Uterus (tissue), 4 donors: ENCODE results near the gene VAT1L. TPM values are rescaled to one million over a fixed set of nuclear protein-coding genes. Genes with fewer than 3 reads are reported as not detected.

ENCODE experiments used
- DNase-seq, 2 donors: peaks; one replicate each; pipeline ENCODE4 v3.0.0-alpha.2; 2019 to 2020
- H3K27ac ChIP-seq, 2 donors: fragments of 200-600 bp; sonication (generic); 1 replicate in 1 of 2; 2 replicates in 1 of 2; pipeline ENCODE4 v1.5.1; 2016 to 2018
- H3K27me3 ChIP-seq, 2 donors: fragments of 200-600 bp; sonication (generic); one replicate each; pipeline ENCODE4 v1.5.1; 2018 to 2019; ENCODE audit warnings: control low read depth in 1 of 2
- H3K36me3 ChIP-seq, 2 donors: fragments of 200-600 bp; sonication (generic); one replicate each; pipeline ENCODE4 v1.5.1; 2019; ENCODE audit warnings: control low read depth in 1 of 2
- H3K4me1 ChIP-seq, 2 donors: fragments of 200-600 bp; sonication (generic); one replicate each; pipeline ENCODE4 v1.5.1; 2018 to 2019; ENCODE audit warnings: control low read depth in 1 of 2
- H3K4me3 ChIP-seq, 2 donors: fragments of 200-600 bp; sonication (generic); 1 replicate in 1 of 2; 2 replicates in 1 of 2; pipeline ENCODE4 v1.5.1; 2018 to 2019; ENCODE audit warnings: mild to moderate bottlenecking in 1 of 2
- H3K9me3 ChIP-seq, 2 donors: fragments of 200-600 bp; sonication (generic); one replicate each; pipeline ENCODE4 v1.5.1; 2019; ENCODE audit warnings: control low read depth in 1 of 2
- POLR2A ChIP-seq, 2 donors: fragments of 450-650 bp; IDR thresholded peaks; one replicate each; pipeline ENCODE4 v1.6.1; 2016; ENCODE audit warnings: antibody characterized with exemption in 2 of 2, mild to moderate bottlenecking in 1 of 2, moderate library complexity in 1 of 2
- intact Hi-C: fragments of 100-400 bp; cut with DNase I; formaldehyde crosslinking; loops from one replicate; pipeline ENCODE4 v1.15.1; 2023; ENCODE audit warnings: low total_unique reads
- total RNA-seq, 4 donors: library from RNA; depleted of rRNA in 3 of 4; stranded (reverse); fragments of >200 nt in 3 of 4; gene quantifications; one replicate each; pipeline versions ENCODE4 v1.1.0 to v1.2.4, GENCODE V29; 2014 to 2023
- TF ChIP-seq, protein P1 (sequence below), 4 experiments: fragments of 200-600 bp in 2 of 4; fragments of 450-650 bp in 2 of 4; sonication (generic) in 2 of 4; IDR thresholded peaks; one replicate each; pipeline ENCODE4 v1.5.1; 2016 to 2019; ENCODE audit warnings: antibody characterized with exemption in 4 of 4, mild to moderate bottlenecking in 2 of 4, moderate library complexity in 1 of 4
- donor health status: DM: yes; HTN: yes; CAD: no.

Gene VAT1L
- total RNA-seq, 4 donors from 2014 or later, result 0.29 to 3.8 (median 1.7) TPM

DNA sequence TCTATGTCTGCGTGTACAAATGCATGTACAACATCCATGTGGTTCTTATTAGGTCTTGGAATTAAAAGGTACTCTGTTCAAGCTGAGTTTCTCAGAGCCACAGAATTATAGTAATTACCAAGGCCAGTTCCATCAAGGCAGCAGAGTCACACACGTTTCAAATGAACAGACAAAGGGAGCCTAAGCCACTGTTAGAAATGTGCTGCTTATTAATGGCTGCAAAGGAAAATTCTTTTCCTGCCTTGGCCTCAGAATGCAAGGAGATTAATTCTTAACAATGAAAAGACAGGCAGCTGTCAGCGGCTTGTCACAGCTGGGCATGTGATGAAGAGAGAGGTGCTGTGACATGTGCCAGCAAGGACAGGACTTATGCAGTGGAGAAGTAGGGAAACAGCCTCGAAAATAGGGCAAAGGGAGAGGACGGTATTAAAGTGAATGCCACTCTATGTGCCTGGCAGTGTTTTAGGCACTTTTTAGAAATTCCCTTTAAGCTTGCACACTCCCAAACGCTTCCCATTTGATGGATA, 133.9 kb downstream of the VAT1L start:
- DNase-seq, result no peak
- no peaks in the 10 kb centered on the region for H3K4me1 ChIP-seq
- H3K36me3 ChIP-seq, result no peaks in the 10 kb centered on the region
- H3K27ac ChIP-seq, result no peak overlapping the region
- H3K27me3 ChIP-seq, result no peaks in the 10 kb centered on the region
- no peak overlapping the region for H3K4me3 ChIP-seq
- intact Hi-C loops, result no loop called here
- no peaks in the 10 kb centered on the region for H3K9me3 ChIP-seq
- TF ChIP-seq POLR2A (IDR thresholded peaks at IDR 0.05), result no peak
- TF ChIP-seq, protein P1, sequence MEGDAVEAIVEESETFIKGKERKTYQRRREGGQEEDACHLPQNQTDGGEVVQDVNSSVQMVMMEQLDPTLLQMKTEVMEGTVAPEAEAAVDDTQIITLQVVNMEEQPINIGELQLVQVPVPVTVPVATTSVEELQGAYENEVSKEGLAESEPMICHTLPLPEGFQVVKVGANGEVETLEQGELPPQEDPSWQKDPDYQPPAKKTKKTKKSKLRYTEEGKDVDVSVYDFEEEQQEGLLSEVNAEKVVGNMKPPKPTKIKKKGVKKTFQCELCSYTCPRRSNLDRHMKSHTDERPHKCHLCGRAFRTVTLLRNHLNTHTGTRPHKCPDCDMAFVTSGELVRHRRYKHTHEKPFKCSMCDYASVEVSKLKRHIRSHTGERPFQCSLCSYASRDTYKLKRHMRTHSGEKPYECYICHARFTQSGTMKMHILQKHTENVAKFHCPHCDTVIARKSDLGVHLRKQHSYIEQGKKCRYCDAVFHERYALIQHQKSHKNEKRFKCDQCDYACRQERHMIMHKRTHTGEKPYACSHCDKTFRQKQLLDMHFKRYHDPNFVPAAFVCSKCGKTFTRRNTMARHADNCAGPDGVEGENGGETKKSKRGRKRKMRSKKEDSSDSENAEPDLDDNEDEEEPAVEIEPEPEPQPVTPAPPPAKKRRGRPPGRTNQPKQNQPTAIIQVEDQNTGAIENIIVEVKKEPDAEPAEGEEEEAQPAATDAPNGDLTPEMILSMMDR (IDR thresholded peaks at IDR 0.05), result no peak

DNA sequence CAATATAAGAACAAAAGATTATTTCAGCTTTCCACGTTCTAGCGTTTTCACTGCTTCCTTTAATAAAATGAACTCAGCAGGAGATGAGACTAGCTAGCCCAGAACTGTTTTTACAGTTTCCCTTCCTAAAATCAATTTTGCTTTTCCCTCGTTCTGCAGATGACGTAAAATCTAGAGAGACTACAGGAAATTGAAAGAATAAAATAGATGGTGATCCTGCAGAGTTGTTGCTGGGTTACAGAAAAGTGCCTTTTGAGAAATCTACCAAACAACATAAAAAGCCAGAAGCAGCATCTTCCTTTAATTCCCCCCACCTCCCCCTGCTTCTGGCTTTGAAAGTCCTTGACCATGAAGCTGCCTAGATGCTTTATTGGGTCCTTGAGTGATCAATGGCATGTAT, 137.2 kb downstream of the VAT1L start:
- Histone ChIP-seq H3K4me3 (no peak overlapping the region), H3K9me3 (no peaks in the 10 kb centered on the region), H3K27ac (no peak overlapping the region), H3K36me3 (no peaks in the 10 kb centered on the region), H3K4me1 (no peaks in the 10 kb centered on the region), H3K27me3 (no peaks in the 10 kb centered on the region)
- intact Hi-C loops, result no loop called here
- no peak for DNase-seq
- TF ChIP-seq, protein P1 (IDR thresholded peaks at IDR 0.05), result no peak
- no peak for TF ChIP-seq POLR2A (IDR thresholded peaks at IDR 0.05)

DNA sequence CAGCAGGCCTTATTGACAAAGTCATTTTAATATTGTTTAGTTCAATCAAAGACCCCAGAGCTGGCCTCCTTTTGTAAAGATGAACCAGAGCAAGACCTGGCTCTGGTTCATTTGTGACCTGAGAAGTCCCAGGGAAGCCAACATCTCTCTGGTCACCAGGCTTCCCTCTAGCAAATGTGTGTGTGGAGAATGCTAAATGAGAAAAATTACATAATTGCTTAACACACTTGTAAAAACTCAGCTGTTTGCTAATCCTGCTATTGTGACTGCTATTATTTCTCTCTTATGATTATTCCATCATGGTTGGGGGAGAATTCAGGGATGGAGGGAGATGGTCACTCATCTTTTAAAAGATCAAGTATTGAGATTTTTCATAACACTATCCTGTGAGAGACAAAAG, 139.7 kb downstream of the VAT1L start:
- H3K27ac ChIP-seq, result no peak overlapping the region
- no peaks in the 10 kb centered on the region for H3K36me3 ChIP-seq
- intact Hi-C loops, result no loop called here
- H3K4me1 ChIP-seq, result no peaks in the 10 kb centered on the region
- DNase-seq, result no peak
- H3K9me3 ChIP-seq, result no peaks in the 10 kb centered on the region
- no peaks in the 10 kb centered on the region for H3K27me3 ChIP-seq
- no peak overlapping the region for H3K4me3 ChIP-seq
- TF ChIP-seq POLR2A (IDR thresholded peaks at IDR 0.05), result no peak
- TF ChIP-seq, protein P1 (IDR thresholded peaks at IDR 0.05), result no peak

DNA sequence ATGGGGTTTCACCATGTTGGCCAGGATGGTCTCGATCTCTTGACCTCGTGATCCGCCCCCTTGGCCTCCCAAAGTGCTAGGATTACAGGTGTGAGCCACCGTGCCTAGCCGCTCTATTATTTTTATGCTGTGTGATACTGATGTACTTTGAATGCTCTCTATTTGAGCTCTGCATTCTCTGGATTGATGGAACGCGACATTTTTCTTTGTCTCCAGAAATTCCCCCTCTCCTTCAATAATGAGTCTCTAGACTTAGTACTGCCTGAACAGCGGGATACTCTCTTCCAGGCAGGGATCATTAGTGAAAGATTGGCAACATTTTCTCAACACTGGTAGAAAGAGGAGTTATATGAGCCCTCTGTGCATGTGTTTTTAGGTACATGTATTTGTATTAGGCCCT, 140.6 kb downstream of the VAT1L start:
- DNase-seq, result no peak
- intact Hi-C loops, result no loop called here
- no peaks in the 10 kb centered on the region for H3K27me3 ChIP-seq
- no peaks in the 10 kb centered on the region for H3K4me1 ChIP-seq
- H3K27ac ChIP-seq, result no peak overlapping the region
- H3K9me3 ChIP-seq, result no peaks in the 10 kb centered on the region
- no peak overlapping the region for H3K4me3 ChIP-seq
- H3K36me3 ChIP-seq, result no peaks in the 10 kb centered on the region
- TF ChIP-seq, protein P1 (IDR thresholded peaks at IDR 0.05), result no peak
- TF ChIP-seq POLR2A (IDR thresholded peaks at IDR 0.05), result no peak

DNA sequence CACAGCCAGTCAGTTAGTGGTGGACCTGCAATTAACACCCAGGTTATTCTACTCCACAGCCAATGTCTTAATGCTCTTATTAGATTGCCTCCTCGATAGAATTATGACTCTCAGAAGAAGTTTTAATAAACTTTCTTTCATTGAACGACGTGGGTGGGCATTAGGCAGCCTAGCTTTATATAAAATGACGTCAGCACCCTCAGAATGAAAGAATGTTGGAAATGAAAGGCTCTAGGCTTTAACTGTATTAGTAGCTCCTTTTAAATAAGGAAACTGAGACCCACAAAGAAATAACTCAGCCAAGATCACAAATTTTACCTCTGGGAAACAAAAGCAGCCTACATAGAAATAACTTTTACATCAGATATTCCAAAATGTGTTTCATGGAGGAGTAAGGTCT, 142.7 kb downstream of the VAT1L start:
- TF ChIP-seq, protein P1 (IDR thresholded peaks at IDR 0.05), result no peak
- no peak for TF ChIP-seq POLR2A (IDR thresholded peaks at IDR 0.05)
- Histone ChIP-seq H3K36me3 (no peaks in the 10 kb centered on the region), H3K9me3 (no peaks in the 10 kb centered on the region), H3K27ac (no peak overlapping the region), H3K4me1 (no peaks in the 10 kb centered on the region), H3K4me3 (no peak overlapping the region), H3K27me3 (no peaks in the 10 kb centered on the region)
- no peak for DNase-seq
- intact Hi-C loops, result no loop called here
